GM10847 (cell line): ENCODE results near the gene MOXD1.

Experiments used
- POLR2A ChIP-seq: IDR thresholded peaks from 2 replicates; pipeline ENCODE4 v1.6.1; 2011; ENCODE audit not compliant: insufficient read length; ENCODE audit errors: extremely low read depth

The MOXD1 gene

DNA sequence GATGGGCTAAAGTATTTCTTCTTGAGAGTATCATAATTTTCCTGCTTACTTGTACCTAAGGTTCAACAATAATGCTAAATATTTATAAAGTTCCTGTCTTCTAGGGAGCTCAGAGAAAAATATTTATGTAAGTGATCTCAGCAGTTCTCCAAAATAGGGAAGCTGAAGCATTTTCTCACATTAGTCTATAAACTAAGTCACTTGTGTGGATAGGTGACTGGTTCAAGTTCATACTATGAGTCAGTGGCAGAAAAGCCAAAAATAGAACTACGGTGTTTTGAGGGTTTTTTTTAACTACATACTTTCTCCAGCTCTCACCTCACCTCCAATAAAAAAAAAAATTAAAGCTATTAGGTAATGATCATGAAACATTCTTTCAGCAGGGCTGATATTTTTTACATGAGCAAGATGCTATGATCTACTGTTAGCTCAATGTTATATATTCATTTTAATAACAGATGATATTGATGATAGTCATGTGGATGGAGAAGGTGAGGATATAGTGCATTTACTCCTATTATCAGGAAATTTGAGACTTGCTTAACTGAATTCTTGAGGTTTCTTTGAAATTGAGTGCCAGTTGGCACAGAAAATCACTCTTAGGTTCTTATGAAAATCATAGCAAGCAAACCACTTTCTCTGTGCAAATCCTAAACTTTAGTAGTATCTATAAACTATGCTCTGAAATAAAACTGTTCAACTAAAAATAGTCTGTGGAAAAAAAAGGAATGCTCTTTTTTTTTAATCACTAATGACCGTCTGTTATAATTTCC, 4.1 kb upstream of the MOXD1 start:
- no peak for TF ChIP-seq POLR2A

DNA sequence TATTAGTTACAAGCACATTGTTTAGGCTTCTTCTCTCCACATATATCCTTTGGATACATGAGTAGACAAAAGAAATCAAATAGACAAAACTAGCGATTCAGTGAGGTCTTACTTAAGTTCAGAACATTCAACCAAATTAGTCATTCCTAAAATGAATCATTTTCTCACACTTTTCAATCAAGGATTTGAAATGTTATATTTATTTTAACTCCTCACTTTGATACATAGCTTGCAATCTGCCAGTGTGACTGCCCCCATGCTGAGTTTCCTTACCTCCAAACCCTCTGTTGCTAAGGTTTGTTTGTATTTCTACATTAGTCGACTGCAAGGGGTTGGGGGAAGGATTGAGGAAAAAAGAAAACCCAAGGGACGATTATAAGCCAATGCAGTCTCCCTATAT, 3.5 kb upstream of the MOXD1 start:
- TF ChIP-seq POLR2A: no peak

GRCh38 chr6:132404330-132404729, 3.1 kb upstream of the MOXD1 start:
- TF ChIP-seq POLR2A: no peak

DNA sequence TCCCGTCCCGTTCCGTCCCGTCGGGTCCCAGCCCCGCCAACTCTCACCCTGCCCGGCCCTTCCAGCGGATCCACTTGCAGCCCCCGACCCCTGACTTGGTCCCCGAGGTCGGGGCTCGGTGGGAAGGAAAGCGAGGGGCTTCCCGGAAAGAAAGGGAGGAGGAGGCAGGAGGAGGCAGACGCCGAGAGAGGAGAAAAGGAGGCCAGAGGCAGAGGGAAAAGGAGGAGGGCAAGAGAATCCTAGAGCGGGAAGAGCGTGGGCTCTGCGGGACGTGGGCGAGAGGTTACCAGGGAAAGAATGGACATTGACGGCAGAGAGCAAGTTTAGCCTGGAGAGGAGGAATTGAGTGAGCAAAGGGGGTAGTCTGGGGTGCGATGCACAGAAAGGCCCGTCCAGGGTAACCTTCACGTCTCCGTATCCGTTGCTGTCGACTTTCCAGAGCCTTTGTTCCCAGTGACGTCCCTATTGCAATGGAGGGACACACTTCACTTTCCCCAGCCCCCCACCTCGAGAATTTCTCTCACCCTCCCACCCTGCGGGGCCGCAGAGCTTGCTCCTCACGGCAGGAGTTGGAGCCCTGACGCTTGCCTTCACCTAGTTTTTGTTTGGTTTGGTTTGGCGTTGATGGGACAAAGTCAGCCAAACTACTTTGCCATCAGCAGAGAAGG, 477 bp upstream of the MOXD1 start:
- no peak for TF ChIP-seq POLR2A

DNA sequence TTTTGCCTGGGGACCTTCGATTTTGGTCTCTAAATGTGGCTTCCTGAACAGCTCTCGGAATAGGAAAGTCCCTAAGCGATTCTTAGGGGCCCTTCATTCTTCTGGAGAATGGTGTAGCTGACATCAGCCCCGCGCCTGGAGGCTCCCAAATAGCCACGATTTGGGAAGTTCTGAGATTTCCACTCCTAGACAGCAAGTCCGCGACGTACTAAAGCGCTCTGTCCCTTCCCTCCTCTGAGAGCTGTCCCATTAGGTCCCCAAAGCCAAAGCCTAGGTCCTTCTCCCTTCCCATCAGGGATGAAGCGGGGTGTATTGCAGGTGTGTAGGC, 756 bp downstream of the MOXD1 start:
- no peak for TF ChIP-seq POLR2A

DNA sequence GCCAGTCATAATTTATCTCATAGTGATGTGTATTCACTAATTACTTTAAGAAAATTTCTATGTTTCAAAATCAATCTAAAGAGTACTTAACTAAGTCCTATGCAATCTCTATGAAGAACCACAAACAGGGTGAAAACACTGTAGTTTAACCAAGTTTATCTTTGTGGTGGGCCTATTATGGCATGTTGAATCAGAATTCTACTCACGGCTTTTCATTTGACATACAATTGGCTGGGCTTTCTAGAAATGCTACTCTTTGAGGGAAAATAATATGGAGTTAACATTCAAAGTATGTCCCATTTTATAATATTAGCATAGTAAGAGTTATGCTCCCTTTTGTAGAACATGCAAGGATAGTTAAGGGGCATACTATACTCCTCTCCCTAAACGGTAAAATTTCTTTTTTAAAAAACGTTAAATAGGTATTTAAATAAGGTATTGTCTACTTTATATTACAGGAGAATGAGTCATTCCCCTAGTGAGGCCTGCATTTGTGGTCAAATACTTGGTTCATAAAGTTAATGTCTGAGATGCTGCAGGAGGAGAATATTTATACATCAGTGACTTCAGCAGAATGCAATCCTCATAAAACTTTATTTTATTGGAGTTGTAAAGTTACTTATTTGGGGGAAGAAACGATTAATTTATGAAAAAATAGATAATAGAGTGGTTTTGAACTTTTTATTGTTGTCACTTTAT, 1.8 kb downstream of the MOXD1 start:
- TF ChIP-seq POLR2A: no peak

GRCh38 chr6:132395015-132395597, 6.2 kb downstream of the MOXD1 start:
- no peak for TF ChIP-seq POLR2A

GRCh38 chr6:132392792-132393191, 8.5 kb downstream of the MOXD1 start:
- TF ChIP-seq POLR2A: no peak

- TF ChIP-seq POLR2A: no peak
These were observed 9.0 kb downstream of the MOXD1 start for GRCh38 chr6:132392270-132392646.

GRCh38 chr6:132391391-132392269, 9.6 kb downstream of the MOXD1 start:
- no peak for TF ChIP-seq POLR2A

GRCh38 chr6:132390451-132390850, 10.8 kb downstream of the MOXD1 start:
- no peak for TF ChIP-seq POLR2A

DNA sequence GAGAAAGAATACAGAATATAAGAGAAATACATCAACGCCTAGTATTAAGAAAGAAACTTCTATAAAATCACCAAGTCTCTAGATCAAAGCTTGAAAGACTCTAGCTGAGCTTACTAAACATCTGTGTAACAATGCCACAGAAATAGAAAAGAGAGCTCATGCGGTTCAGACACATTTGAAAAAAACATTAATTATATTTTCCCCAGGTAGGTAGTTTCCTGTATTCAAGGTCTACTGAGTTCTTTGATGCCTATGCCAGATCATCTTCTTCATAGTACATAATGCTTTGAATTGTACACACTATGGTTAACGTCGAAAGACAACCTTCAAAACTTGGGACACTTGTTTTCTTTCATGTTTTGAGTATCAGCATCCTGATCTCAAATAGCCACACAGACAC, 11.3 kb downstream of the MOXD1 start:
- no peak for TF ChIP-seq POLR2A

DNA sequence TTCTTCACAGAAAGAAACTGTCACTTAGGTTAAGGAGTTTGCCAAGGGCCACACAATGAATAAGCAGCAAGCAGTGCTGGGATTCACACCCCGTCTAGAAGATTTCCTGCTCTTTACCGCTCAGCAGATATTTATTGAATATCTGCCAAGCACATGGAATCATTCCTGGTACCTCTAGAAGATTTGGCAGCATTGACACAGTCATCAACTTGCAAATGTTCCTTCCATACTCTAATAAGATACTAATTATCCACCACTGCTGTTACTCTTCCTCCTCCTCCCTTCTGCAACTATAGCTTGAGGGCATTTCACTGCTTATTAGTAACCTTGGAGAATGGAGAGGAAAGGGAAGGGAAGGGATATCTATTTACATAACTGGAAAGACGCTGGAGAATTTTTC, 13.0 kb downstream of the MOXD1 start:
- no peak for TF ChIP-seq POLR2A

- no peak for TF ChIP-seq POLR2A
These were observed 18.6 kb downstream of the MOXD1 start for GRCh38 chr6:132382630-132383175.

GRCh38 chr6:132381381-132381780, 19.9 kb downstream of the MOXD1 start:
- TF ChIP-seq POLR2A: no peak

- TF ChIP-seq POLR2A: no peak
These were observed 20.8 kb downstream of the MOXD1 start for GRCh38 chr6:132380358-132381029.
